GM18870 (cell line): ENCODE measurements around the gene SSR4.
"Not testable (repeated sequence)": the region's sequence is repeated elsewhere in the genome, so short reads cannot be mapped to it uniquely, and the experiment has no call there.

Experiments
- ATAC-seq: cut with Tn5 transposase; IDR thresholded peaks from one replicate; pipeline ENCODE4 v1.9.1; 2021; ENCODE audit warnings: moderate library complexity; ENCODE audit not compliant: unreplicated experiment

SSR4 gene

GRCh38 chrX:153803211-153804099 is 9.0 kb downstream of the SSR4 start:
- no peak for ATAC-seq

- no peak for ATAC-seq
Measured at GRCh38 chrX:153804100-153804595, 9.7 kb downstream of the SSR4 start.

- ATAC-seq = no peak
Measured at GRCh38 chrX:153804621-153805020, 10.2 kb downstream of the SSR4 start.

- no peak for ATAC-seq
Measured at GRCh38 chrX:153805436-153805835, 11.0 kb downstream of the SSR4 start.

GRCh38 chrX:153806999-153807575 is 12.6 kb downstream of the SSR4 start:
- ATAC-seq = no peak

- ATAC-seq = no peak
Measured at GRCh38 chrX:153807976-153808375, 13.5 kb downstream of the SSR4 start.

- ATAC-seq = no peak
Measured at GRCh38 chrX:153812220-153812619, 17.8 kb downstream of the SSR4 start.

- ATAC-seq = no peak
Measured at GRCh38 chrX:153813161-153813560, 18.7 kb downstream of the SSR4 start.

- no peak for ATAC-seq
Measured at GRCh38 chrX:153814591-153815315, 20.3 kb downstream of the SSR4 start.

- ATAC-seq = no peak
Measured at GRCh38 chrX:153816831-153817690, 22.6 kb downstream of the SSR4 start.

- not testable (repeated sequence) for ATAC-seq
Measured at GRCh38 chrX:153818064-153818463, 23.6 kb downstream of the SSR4 start.

GRCh38 chrX:153818571-153819383 is 24.3 kb downstream of the SSR4 start:
- ATAC-seq = no peak

- no peak for ATAC-seq
Measured at GRCh38 chrX:153819384-153820040, 25.0 kb downstream of the SSR4 start.

- ATAC-seq = no peak
Measured at GRCh38 chrX:153820601-153821000, 26.1 kb downstream of the SSR4 start.

- no peak for ATAC-seq
Measured at GRCh38 chrX:153821066-153821465, 26.6 kb downstream of the SSR4 start.

GRCh38 chrX:153824348-153824747 is 29.9 kb downstream of the SSR4 start:
- ATAC-seq = no peak

- no peak for ATAC-seq
Measured at GRCh38 chrX:153825042-153825441, 30.6 kb downstream of the SSR4 start.

- ATAC-seq = no peak
Measured at GRCh38 chrX:153827016-153827415, 32.5 kb downstream of the SSR4 start.

- ATAC-seq = no peak
Measured at GRCh38 chrX:153827903-153828302, 33.4 kb downstream of the SSR4 start.
